Liver (tissue), 9 donors: ENCODE results near the gene ANGPTL4. TPM values are rescaled to one million over a fixed set of nuclear protein-coding genes. Genes with fewer than 3 reads are reported as not detected.
"Not testable (repeated sequence)": the region's sequence is repeated elsewhere in the genome, so short reads cannot be mapped to it uniquely, and the experiment has no call there.

ENCODE experiments used
- DNase-seq: peaks from one replicate; pipeline ENCODE4 v3.0.0-alpha.2; 2017; ENCODE audit warnings: low spot score
- H3K27ac ChIP-seq, 2 donors: one replicate each; pipeline ENCODE4 v1.7.0; 2013; ENCODE audit warnings: inconsistent platforms in 2 of 2, low read length in 2 of 2, control low read depth in 1 of 2, low read depth in 1 of 2, mild to moderate bottlenecking in 1 of 2
- H3K27me3 ChIP-seq, 4 donors: one replicate each; pipeline versions ENCODE4 v1.6.1 to v1.7.0; 2013; ENCODE audit warnings: low read length in 3 of 4, inconsistent platforms in 1 of 4, mild to moderate bottlenecking in 1 of 4, moderate library complexity in 1 of 4; ENCODE audit not compliant: control insufficient read depth in 4 of 4, insufficient read depth in 4 of 4
- H3K36me3 ChIP-seq, 4 donors: one replicate each; pipeline versions ENCODE4 v1.6.1 to v1.7.0; 2013; ENCODE audit warnings: low read length in 3 of 4, mild to moderate bottlenecking in 3 of 4, low read depth in 1 of 4, moderate library complexity in 1 of 4; ENCODE audit not compliant: control insufficient read depth in 4 of 4, insufficient read depth in 3 of 4
- H3K4me1 ChIP-seq, 4 donors: one replicate each; pipeline versions ENCODE4 v1.6.1 to v1.7.0; 2013; ENCODE audit warnings: low read length in 3 of 4, mild to moderate bottlenecking in 3 of 4, moderate library complexity in 1 of 4; ENCODE audit not compliant: control insufficient read depth in 4 of 4, insufficient read depth in 4 of 4
- H3K4me3 ChIP-seq, 3 donors: one replicate each; pipeline versions ENCODE4 v1.6.1 to v1.7.0; 2013; ENCODE audit warnings: low read length in 3 of 3, control low read depth in 1 of 3, low read depth in 1 of 3, mild to moderate bottlenecking in 1 of 3
- H3K9ac ChIP-seq, 2 donors: one replicate each; pipeline ENCODE4 v1.7.0; 2013; ENCODE audit warnings: low read length in 2 of 2, mild to moderate bottlenecking in 2 of 2, moderate library complexity in 2 of 2, control low read depth in 1 of 2, low read depth in 1 of 2
- H3K9me3 ChIP-seq, 4 donors: one replicate each; pipeline versions ENCODE4 v1.6.1 to v1.7.0; 2013; ENCODE audit warnings: low read length in 3 of 4; ENCODE audit not compliant: control insufficient read depth in 4 of 4
- ATF3 ChIP-seq: IDR thresholded peaks from 2 replicates; pipeline ENCODE4 v1.6.1; 2016; ENCODE audit warnings: antibody characterized with exemption
- CTCF ChIP-seq: fragments of 150-350 bp; IDR thresholded peaks from 2 replicates; pipeline ENCODE4 v1.5.1; 2017; ENCODE audit warnings: improper control_type of control experiment, low read depth, low read length; ENCODE audit not compliant: missing input control
- FOXA1 ChIP-seq: IDR thresholded peaks from 2 replicates; pipeline ENCODE4 v1.6.1; 2016; ENCODE audit warnings: antibody characterized with exemption
- FOXA2 ChIP-seq: IDR thresholded peaks from 2 replicates; pipeline ENCODE4 v1.6.1; 2016; ENCODE audit warnings: antibody characterized with exemption
- GABPA ChIP-seq, 2 donors: IDR thresholded peaks in 1 of 2; conservative IDR thresholded peaks in 1 of 2; 2 replicates each; pipeline ENCODE4 v1.6.1; 2016; ENCODE audit warnings: antibody characterized with exemption in 2 of 2, mild to moderate bottlenecking in 1 of 2, moderate library complexity in 1 of 2
- HNF4A ChIP-seq, 2 donors: conservative IDR thresholded peaks; 2 replicates each; pipeline ENCODE4 v1.6.1; 2016; ENCODE audit warnings: antibody characterized with exemption in 2 of 2, mild to moderate bottlenecking in 2 of 2
- JUND ChIP-seq, 2 donors: IDR thresholded peaks; 2 replicates each; pipeline ENCODE4 v1.6.1; 2016; ENCODE audit warnings: antibody characterized with exemption in 2 of 2
- NR2F2 ChIP-seq: IDR thresholded peaks from 2 replicates; pipeline ENCODE4 v1.6.1; 2016; ENCODE audit warnings: antibody characterized with exemption
- RAD21 ChIP-seq, 2 donors: IDR thresholded peaks; 2 replicates each; pipeline ENCODE4 v1.6.1; 2016; ENCODE audit warnings: antibody characterized with exemption in 2 of 2, mild to moderate bottlenecking in 2 of 2
- REST ChIP-seq: IDR thresholded peaks from 2 replicates; pipeline ENCODE4 v1.6.1; 2016; ENCODE audit warnings: antibody characterized with exemption, mild to moderate bottlenecking
- RXRA ChIP-seq, 2 donors: IDR thresholded peaks; 2 replicates each; pipeline ENCODE4 v1.6.1; 2017 to 2018; ENCODE audit warnings: antibody characterized with exemption in 2 of 2, mild to moderate bottlenecking in 1 of 2
- SP1 ChIP-seq: IDR thresholded peaks from 2 replicates; pipeline ENCODE4 v1.6.1; 2018; ENCODE audit warnings: antibody characterized with exemption, mild to moderate bottlenecking
- ZBTB33 ChIP-seq: IDR thresholded peaks from 2 replicates; pipeline ENCODE4 v1.6.1; 2016; ENCODE audit warnings: antibody characterized with exemption
- WGBS: extraction: QIAGEN DNeasy Blood & Tissue Kit; methylation state at CpG from one replicate; pipeline ENCODE4 v1.1.7; 2013; 5-methylcytosine and 5-hydroxymethylcytosine counted together
- polyA plus RNA-seq, 2 donors: library from polyadenylated mRNA; stranded (reverse) in 1 of 2; unstranded in 1 of 2; fragments of 200-250 nt in 1 of 2; fragments of >200 nt in 1 of 2; fragmentation: Nextera tagmentation in 1 of 2; extraction: Ambion mirVana in 1 of 2; gene quantifications; one replicate each; pipeline versions ENCODE4 v1.2.1 to v1.2.3, GENCODE V29; 2013 to 2015
- total RNA-seq, 2 donors: library from RNA; depleted of rRNA; stranded (reverse); fragments of >200 nt; gene quantifications; one replicate each; pipeline ENCODE4 v1.2.3, GENCODE V29; 2014
- donor health status: healthy.
- donor health status: healthy.
- donor health status: healthy.
- donor health status: healthy.
- donor health status: healthy.

The ANGPTL4 gene
- total and polyA plus RNA-seq, 4 donors: 0.65 to 144 (median 71.6) TPM

GRCh38 chr19:8385566-8385965 is 21.6 kb downstream of the ANGPTL4 start:
- H3K27ac ChIP-seq, H3K4me3 ChIP-seq, H3K9ac ChIP-seq, H3K36me3 ChIP-seq, H3K27me3 ChIP-seq, H3K9me3 ChIP-seq, DNase-seq: not testable (repeated sequence)
- peaks cover 0 to 12% (median 2%) of the 10 kb centered on the region in 4 donors for H3K4me1 ChIP-seq
- WGBS: 91% methylated on average over 3 of the region's 3 CpGs

- not testable (repeated sequence) for H3K9me3 ChIP-seq, H3K9ac ChIP-seq, H3K27ac ChIP-seq, H3K27me3 ChIP-seq, H3K36me3 ChIP-seq, DNase-seq, H3K4me3 ChIP-seq
- H3K4me1 ChIP-seq: peaks cover 3 to 19% (median 7%) of the 10 kb centered on the region in 4 donors
- WGBS: 94% methylated on average over 9 of the region's 9 CpGs
Measured at GRCh38 chr19:8386419-8386818, 22.5 kb downstream of the ANGPTL4 start.

- Histone ChIP-seq H3K4me1 (peaks cover 6 to 25% (median 12%) of the 10 kb centered on the region in 4 donors), H3K36me3 (peaks cover 0 to 3% (median 0%) of the 10 kb centered on the region in 4 donors), H3K9ac (no peak overlapping the region), H3K27me3 (no peaks in the 10 kb centered on the region), H3K9me3 (no peaks in the 10 kb centered on the region), H3K27ac (peak overlapping the region; percentile 95 to 100), H3K4me3 (no peak overlapping the region)
- WGBS: 95% methylated on average over 4 of the region's 4 CpGs
- TF ChIP-seq RXRA (IDR thresholded peaks at IDR 0.05) (no peak), GABPA (IDR thresholded peaks at IDR 0.05 in 1 of 2, conservative IDR thresholded peaks at IDR 0.05 in 1 of 2) (no peak), CTCF (no peak), SP1 (no peak), NR2F2 (no peak), HNF4A (conservative IDR thresholded peaks at IDR 0.05) (no peak), REST (no peak), FOXA2 (no peak), RAD21 (IDR thresholded peaks at IDR 0.05) (no peak), ZBTB33 (no peak), JUND (IDR thresholded peaks at IDR 0.05) (no peak), ATF3 (no peak), FOXA1 (no peak)
- no peak for DNase-seq
Measured at GRCh38 chr19:8386990-8387389, 23.0 kb downstream of the ANGPTL4 start.
